Measurements from ENCODE around the gene OR12D1.
"Not testable (repeated sequence)": the region's sequence is repeated elsewhere in the genome, so short reads cannot be mapped to it uniquely, and the experiment has no call there.

The OR12D1 gene
- 0 reads per million in 4 experiments for total RNA-seq

- DNase-seq, result no peak
Measured at GRCh38 chr6:29414588-29414987, at the start of gene OR12D1. OR12D1 (plus strand) TSS chr6:29414928.

- no peak for DNase-seq
Measured at GRCh38 chr6:29368765-29369164, 46.0 kb upstream of the OR12D1 start, which contains the start of gene OR5V1. OR5V1 (minus strand) TSS chr6:29368865; CDS start chr6:29356195, 12,670 bp downstream.

- DNase-seq, result no peak
Measured at GRCh38 chr6:29375191-29375590, 39.5 kb upstream of the OR12D1 start, which contains the start of gene OR12D3. OR12D3 (minus strand) TSS chr6:29375291; CDS start chr6:29375287, 4 bp downstream.

- DNase-seq, result no peak
Measured at GRCh38 chr6:29376003-29376402, 38.7 kb upstream of the OR12D1 start.

- DNase-seq, result no peak
Measured at GRCh38 chr6:29388533-29388932, 26.2 kb upstream of the OR12D1 start.

- DNase-seq, result no peak
Measured at GRCh38 chr6:29395331-29395730, 19.4 kb upstream of the OR12D1 start, which contains the start of gene OR12D2. OR12D2 (plus strand) TSS chr6:29395631; CDS start chr6:29396700, 1,069 bp downstream.

- DNase-seq, result no peak
Measured at GRCh38 chr6:29399525-29399924, 15.2 kb upstream of the OR12D1 start.

GRCh38 chr6:29403801-29404200 lies 10.9 kb upstream of the OR12D1 start:
- DNase-seq, result no peak

- no peak for DNase-seq
Measured at GRCh38 chr6:29419516-29419915, 4.8 kb downstream of the OR12D1 start.

GRCh38 chr6:29424168-29424567 lies 9.4 kb downstream of the OR12D1 start:
- no peak for DNase-seq

- DNase-seq, result no peak
Measured at GRCh38 chr6:29424575-29424974, 9.8 kb downstream of the OR12D1 start.

- DNase-seq, result no peak
Measured at GRCh38 chr6:29425075-29425474, 10.3 kb downstream of the OR12D1 start.

GRCh38 chr6:29426654-29427053 lies 11.9 kb downstream of the OR12D1 start:
- DNase-seq, result no peak

- not testable (repeated sequence) for DNase-seq
Measured at GRCh38 chr6:29436730-29437129, 22.0 kb downstream of the OR12D1 start.

GRCh38 chr6:29439006-29439405 lies 24.3 kb downstream of the OR12D1 start, which contains the start of gene OR10C1:
OR10C1 (plus strand) TSS chr6:29439306; CDS start chr6:29440016, 710 bp downstream.
- DNase-seq, result no peak

GRCh38 chr6:29442719-29443118 lies 28.0 kb downstream of the OR12D1 start:
- DNase-seq, result no peak

GRCh38 chr6:29444031-29444430 lies 29.3 kb downstream of the OR12D1 start:
- not testable (repeated sequence) for DNase-seq

GRCh38 chr6:29447670-29448069 lies 32.9 kb downstream of the OR12D1 start:
- DNase-seq, result no peak

GRCh38 chr6:29451471-29452193 lies 36.9 kb downstream of the OR12D1 start:
- no peak for DNase-seq

- no peak for DNase-seq
Measured at GRCh38 chr6:29456971-29457370, 42.2 kb downstream of the OR12D1 start, which contains the start of the genes OR11A1 and OR2H1. OR11A1 (minus strand) TSS chr6:29457071; CDS start chr6:29427641, 29,430 bp downstream. OR2H1 (plus strand) TSS chr6:29457155; CDS start chr6:29461770, 4,615 bp downstream.

- DNase-seq, result no peak
Measured at GRCh38 chr6:29461021-29461814, 46.5 kb downstream of the OR12D1 start.

GRCh38 chr6:29462022-29462421 lies 47.3 kb downstream of the OR12D1 start:
- DNase-seq, result no peak

GRCh38 chr6:29465279-29465678 lies 50.6 kb downstream of the OR12D1 start:
- no peak for DNase-seq

Data from effector CD8-positive, alpha-beta T cell (primary cell).